PC-9 (cell line): ENCODE results near the gene NKX6-2. TPM values are rescaled to one million over a fixed set of nuclear protein-coding genes. Genes with fewer than 3 reads are reported as not detected.

ENCODE experiments used
- BruUV-seq: library from RNA; stranded (reverse); fragments of 400-500 nt; replicated peaks from 2 replicates; lab custom pipeline; 2021; lab: Mats Ljungman, UMichigan
- CTCF ChIA-PET: fragments of 300-600 bp; sonication (Branson Sonifier 250); formaldehyde crosslinking; loops from one replicate; lab custom pipeline; 2022; ENCODE audit warnings: antibody characterized with exemption; lab: Charles Lee
- POLR2A ChIA-PET: fragments of 300-600 bp; sonication (Branson Sonifier 250); formaldehyde crosslinking; loops from one replicate; lab custom pipeline; 2022; ENCODE audit warnings: antibody characterized with exemption; ENCODE audit not compliant: unreplicated experiment; lab: Charles Lee
- DNase-seq, 2 experiments: peaks; one replicate each; pipeline versions ENCODE4 v3.0.0 to v3.0.0-alpha.2; 2015 to 2022; ENCODE audit warnings: mixed read lengths in 1 of 2
- H2AFZ ChIP-seq: fragments of 200-600 bp; sonication (generic); 2 replicates; pipeline ENCODE4 v1.8.1; 2017; ENCODE audit warnings: antibody characterized with exemption
- H3F3A ChIP-seq: fragments of 200-600 bp; sonication (generic); 2 replicates; pipeline ENCODE4 v1.8.1; 2017; ENCODE audit warnings: antibody characterized with exemption, mild to moderate bottlenecking, low read depth; ENCODE audit not compliant: insufficient read depth
- H3K27ac ChIP-seq: fragments of 200-600 bp; sonication (generic); 2 replicates; pipeline ENCODE4 v1.6.1; 2016; ENCODE audit warnings: mixed run types
- H3K27me3 ChIP-seq: fragments of 200-600 bp; sonication (generic); 2 replicates; pipeline ENCODE4 v1.6.1; 2016; ENCODE audit warnings: low read depth, mixed run types; ENCODE audit not compliant: insufficient read depth
- H3K36me3 ChIP-seq: fragments of 200-600 bp; sonication (generic); 2 replicates; pipeline ENCODE4 v1.6.1; 2016; ENCODE audit warnings: low read depth, mixed run types
- H3K4me1 ChIP-seq: fragments of 200-600 bp; sonication (generic); replicated peaks from 2 replicates; pipeline ENCODE4 v1.6.1; 2016; ENCODE audit warnings: mixed run types; ENCODE audit not compliant: insufficient read depth
- H3K4me2 ChIP-seq: fragments of 200-600 bp; sonication (generic); 2 replicates; pipeline ENCODE4 v1.6.1; 2017; ENCODE audit warnings: mixed run types
- H3K4me3 ChIP-seq: fragments of 200-600 bp; sonication (generic); 2 replicates; pipeline ENCODE4 v1.6.1; 2016; ENCODE audit warnings: mixed run types
- H3K79me2 ChIP-seq: fragments of 200-600 bp; sonication (generic); 2 replicates; pipeline ENCODE4 v1.6.1; 2017; ENCODE audit warnings: low read depth, mixed run types
- H3K9me2 ChIP-seq: fragments of 200-600 bp; sonication (generic); 2 replicates; pipeline ENCODE4 v1.8.1; 2017; ENCODE audit warnings: mild to moderate bottlenecking; ENCODE audit not compliant: insufficient read depth
- H3K9me3 ChIP-seq: fragments of 200-600 bp; sonication (generic); 2 replicates; pipeline ENCODE4 v1.8.1; 2016; ENCODE audit warnings: low read depth; ENCODE audit not compliant: insufficient read depth
- H4K20me1 ChIP-seq: fragments of 200-600 bp; sonication (generic); 2 replicates; pipeline ENCODE4 v1.8.1; 2017; ENCODE audit not compliant: insufficient read depth
- EZH2 ChIP-seq: fragments of 200-600 bp; sonication (generic); IDR thresholded peaks from 2 replicates; pipeline ENCODE4 v1.8.0; 2017; ENCODE audit warnings: antibody characterized with exemption, low read depth
- intact Hi-C: fragments of 100-400 bp; cut with micrococcal nuclease; formaldehyde crosslinking; loops from one replicate; pipeline ENCODE4 v1.10.0; 2022; ENCODE audit not compliant: unreplicated experiment
- total RNA-seq: library from RNA; stranded (reverse); gene quantifications from 2 replicates; pipeline ENCODE4 v1.2.3, GENCODE V29; 2021
- TF ChIP-seq, protein P1 (sequence below): fragments of 200-600 bp; sonication (generic); conservative IDR thresholded peaks from 2 replicates; pipeline ENCODE4 v1.6.1; 2017; ENCODE audit warnings: mixed run types, antibody characterized with exemption, mild to moderate bottlenecking, moderate library complexity

NKX6-2 gene
- total RNA-seq, 1 experiment from 2014 or later, result not detected

DNA sequence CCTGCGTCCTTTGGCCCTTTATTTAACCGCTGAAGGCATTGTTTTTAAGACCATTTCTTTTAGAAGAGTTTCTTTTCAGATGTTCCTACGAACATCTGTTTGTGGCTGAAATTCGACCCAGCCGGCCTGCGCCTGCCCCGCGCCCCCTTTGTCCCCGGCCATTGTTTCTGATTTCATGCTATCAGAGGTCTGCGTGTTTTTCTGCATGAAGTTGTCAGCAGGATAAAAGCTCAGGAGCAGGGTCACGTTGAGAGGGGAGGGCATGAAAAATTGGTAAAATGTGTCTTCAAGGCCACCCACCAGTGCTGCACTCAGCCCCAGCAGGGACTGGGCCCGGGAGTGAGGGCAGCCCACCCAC, 43.1 kb downstream of the NKX6-2 start:
- POLR2A ChIA-PET, result no interaction called here

DNA sequence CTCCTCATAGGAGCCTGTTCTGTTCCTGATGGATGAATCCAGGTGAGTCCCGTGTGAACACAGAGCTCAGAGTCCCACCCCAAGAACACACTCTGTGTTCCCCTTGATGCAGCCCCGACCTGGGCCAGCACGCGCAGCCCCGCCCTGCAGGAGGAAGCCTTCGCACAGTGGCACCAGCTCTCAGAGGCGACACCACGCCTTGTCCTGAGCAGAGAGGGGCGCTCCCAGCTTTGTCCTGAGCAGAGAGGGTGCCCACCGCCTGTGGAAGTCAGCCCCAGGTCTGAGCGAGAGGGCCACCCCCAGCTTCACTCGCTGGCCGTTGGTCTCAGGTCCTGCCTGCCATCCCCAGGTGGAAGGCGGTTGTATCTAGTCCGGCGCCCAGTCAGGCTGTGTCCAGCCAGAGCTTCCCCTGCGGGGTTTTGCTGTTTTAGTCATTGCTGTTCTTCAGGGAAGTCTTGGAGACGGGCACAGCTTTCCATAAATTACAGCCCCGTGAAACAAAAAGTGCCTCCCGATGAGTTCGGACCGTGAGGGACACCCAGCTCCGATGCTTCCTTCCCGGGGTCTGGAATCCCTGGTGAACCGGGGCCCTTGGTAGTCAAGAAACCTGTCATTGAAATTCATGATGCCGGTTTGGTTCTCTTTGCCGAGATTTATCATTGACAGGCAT, 43.6 kb downstream of the NKX6-2 start:
- H2AFZ ChIP-seq, result no peak overlapping the region
- H3K9me3 ChIP-seq, result no peaks in the 10 kb centered on the region
- H4K20me1 ChIP-seq, result no peaks in the 10 kb centered on the region
- H3K79me2 ChIP-seq, result no peaks in the 10 kb centered on the region
- no peaks in the 10 kb centered on the region for H3K4me1 ChIP-seq
- no peak overlapping the region for H3K4me3 ChIP-seq
- ChIA-PET CTCF (no interaction called here), POLR2A (no interaction called here)
- intact Hi-C loops, result no loop called here
- BruUV-seq, result no TSS peak
- DNase-seq, result no peak
- TF ChIP-seq, protein P1, sequence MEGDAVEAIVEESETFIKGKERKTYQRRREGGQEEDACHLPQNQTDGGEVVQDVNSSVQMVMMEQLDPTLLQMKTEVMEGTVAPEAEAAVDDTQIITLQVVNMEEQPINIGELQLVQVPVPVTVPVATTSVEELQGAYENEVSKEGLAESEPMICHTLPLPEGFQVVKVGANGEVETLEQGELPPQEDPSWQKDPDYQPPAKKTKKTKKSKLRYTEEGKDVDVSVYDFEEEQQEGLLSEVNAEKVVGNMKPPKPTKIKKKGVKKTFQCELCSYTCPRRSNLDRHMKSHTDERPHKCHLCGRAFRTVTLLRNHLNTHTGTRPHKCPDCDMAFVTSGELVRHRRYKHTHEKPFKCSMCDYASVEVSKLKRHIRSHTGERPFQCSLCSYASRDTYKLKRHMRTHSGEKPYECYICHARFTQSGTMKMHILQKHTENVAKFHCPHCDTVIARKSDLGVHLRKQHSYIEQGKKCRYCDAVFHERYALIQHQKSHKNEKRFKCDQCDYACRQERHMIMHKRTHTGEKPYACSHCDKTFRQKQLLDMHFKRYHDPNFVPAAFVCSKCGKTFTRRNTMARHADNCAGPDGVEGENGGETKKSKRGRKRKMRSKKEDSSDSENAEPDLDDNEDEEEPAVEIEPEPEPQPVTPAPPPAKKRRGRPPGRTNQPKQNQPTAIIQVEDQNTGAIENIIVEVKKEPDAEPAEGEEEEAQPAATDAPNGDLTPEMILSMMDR, result no peak
- no peak for TF ChIP-seq EZH2
- no peaks in the 10 kb centered on the region for H3F3A ChIP-seq
- H3K4me2 ChIP-seq, result no peak overlapping the region
- no peaks in the 10 kb centered on the region for H3K36me3 ChIP-seq
- no peak overlapping the region for H3K27ac ChIP-seq
- H3K9me2 ChIP-seq, result no peaks in the 10 kb centered on the region
- H3K27me3 ChIP-seq, result no peaks in the 10 kb centered on the region

More for the DNA sequence above, 43.1 kb downstream of the NKX6-2 start:
- CTCF ChIA-PET, result no interaction called here
- Histone ChIP-seq H3K27me3 (no peaks in the 10 kb centered on the region), H3F3A (no peaks in the 10 kb centered on the region), H4K20me1 (no peaks in the 10 kb centered on the region), H3K36me3 (no peaks in the 10 kb centered on the region), H3K4me3 (no peak overlapping the region), H3K4me1 (no peaks in the 10 kb centered on the region), H3K4me2 (no peak overlapping the region), H3K79me2 (no peaks in the 10 kb centered on the region), H3K9me2 (no peaks in the 10 kb centered on the region), H3K9me3 (no peaks in the 10 kb centered on the region), H2AFZ (no peak overlapping the region), H3K27ac (no peak overlapping the region)
- no TSS peak for BruUV-seq
- TF ChIP-seq, protein P1, result no peak
- TF ChIP-seq EZH2, result no peak
- intact Hi-C loops, result no loop called here
- DNase-seq, result no peak

DNA sequence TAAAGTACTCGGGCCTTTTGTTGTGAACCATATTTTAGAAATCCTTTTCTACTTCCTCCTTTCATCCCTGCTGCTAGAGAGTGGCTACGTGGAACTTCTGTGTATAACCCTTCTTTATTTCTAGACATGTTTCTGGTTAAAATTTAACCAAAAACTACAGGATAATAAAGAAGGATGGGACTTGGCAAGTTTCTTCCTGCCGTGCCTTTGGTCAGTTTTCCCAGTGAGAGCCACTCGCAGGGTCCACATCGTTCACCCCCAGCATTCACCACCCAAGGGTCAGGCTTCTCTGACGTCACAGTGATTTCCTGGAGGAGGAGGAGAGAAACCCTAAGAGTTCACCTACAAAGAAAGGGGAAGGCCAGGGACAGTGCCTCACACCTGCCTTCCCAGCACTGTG, 45.4 kb downstream of the NKX6-2 start:
- Histone ChIP-seq H3K4me3 (no peak overlapping the region), H3K36me3 (no peaks in the 10 kb centered on the region), H3K9me3 (no peaks in the 10 kb centered on the region), H3K9me2 (no peaks in the 10 kb centered on the region), H3K79me2 (no peaks in the 10 kb centered on the region), H3K27me3 (no peaks in the 10 kb centered on the region), H3K4me1 (no peaks in the 10 kb centered on the region), H3K27ac (no peak overlapping the region), H3K4me2 (no peak overlapping the region), H4K20me1 (no peaks in the 10 kb centered on the region), H2AFZ (no peak overlapping the region), H3F3A (no peaks in the 10 kb centered on the region)
- intact Hi-C loops, result no loop called here
- CTCF ChIA-PET, result no interaction called here
- POLR2A ChIA-PET, result no interaction called here
- BruUV-seq, result no TSS peak
- no peak for DNase-seq
- TF ChIP-seq, protein P1, result no peak
- no peak for TF ChIP-seq EZH2
